OCI-LY7 (cell line): Measurements from ENCODE around the gene CSF1R. TPM values are rescaled to one million over a fixed set of nuclear protein-coding genes. Genes with fewer than 3 reads are reported as not detected.

ENCODE experiments used
- BruUV-seq: library from RNA; stranded (reverse); fragments of 400-500 nt; replicated peaks from 2 replicates; lab custom pipeline; 2021; lab: Mats Ljungman, UMichigan
- CTCF ChIA-PET: fragments of 300-600 bp; sonication (Branson Sonifier 250); formaldehyde crosslinking; loops from one replicate; lab custom pipeline; 2022; ENCODE audit warnings: antibody characterized with exemption; ENCODE audit not compliant: unreplicated experiment; lab: Charles Lee
- POLR2A ChIA-PET: fragments of 300-600 bp; sonication (Branson Sonifier 250); formaldehyde crosslinking; loops from one replicate; lab custom pipeline; 2022; ENCODE audit warnings: antibody characterized with exemption; lab: Charles Lee
- DNase-seq: peaks from one replicate; pipeline ENCODE4 v3.0.0-alpha.2; 2015; ENCODE audit warnings: low spot score
- H2AFZ ChIP-seq: fragments of 200-600 bp; sonication (generic), shearing (Covaris generic); 2 replicates; pipeline ENCODE4 v1.6.1; 2014; ENCODE audit warnings: mild to moderate bottlenecking, antibody characterized with exemption, low read length, moderate library complexity
- H3K27ac ChIP-seq: fragments of 200-600 bp; sonication (generic); 2 replicates; pipeline ENCODE4 v1.5.1; 2014; ENCODE audit warnings: mixed run types, low read depth, mild to moderate bottlenecking, moderate library complexity, low read length, inconsistent platforms; ENCODE audit not compliant: poor library complexity, severe bottlenecking
- H3K36me3 ChIP-seq: fragments of 200-600 bp; sonication (generic); 2 replicates; pipeline ENCODE4 v1.6.1; 2014; ENCODE audit warnings: mild to moderate bottlenecking, antibody characterized with exemption, low read length, moderate library complexity, mixed read lengths; ENCODE audit not compliant: insufficient read depth
- H3K4me1 ChIP-seq: fragments of 200-600 bp; sonication (generic); 2 replicates; pipeline ENCODE4 v1.5.1; 2014; ENCODE audit warnings: mild to moderate bottlenecking, low read length; ENCODE audit not compliant: insufficient read depth, poor library complexity, severe bottlenecking
- H3K4me2 ChIP-seq: fragments of 200-600 bp; sonication (generic); 2 replicates; pipeline ENCODE4 v1.6.1; 2014; ENCODE audit warnings: mild to moderate bottlenecking, low read length
- H3K4me3 ChIP-seq: fragments of 200-600 bp; sonication (generic); 2 replicates; pipeline ENCODE4 v1.5.1; 2014; ENCODE audit warnings: mild to moderate bottlenecking, low read depth, low read length; ENCODE audit not compliant: poor library complexity, severe bottlenecking
- H3K79me2 ChIP-seq: fragments of 200-600 bp; sonication (generic); 2 replicates; pipeline ENCODE4 v1.6.1; 2016; ENCODE audit warnings: low read depth, mild to moderate bottlenecking, low read length, moderate library complexity, mixed read lengths; ENCODE audit not compliant: insufficient read depth
- H3K9me2 ChIP-seq: fragments of 200-600 bp; sonication (generic); 2 replicates; pipeline ENCODE4 v1.6.1; 2016; ENCODE audit warnings: mild to moderate bottlenecking, low read length, mixed read lengths; ENCODE audit not compliant: insufficient read depth
- H3K9me3 ChIP-seq: fragments of 200-600 bp; sonication (generic); 2 replicates; pipeline ENCODE4 v1.6.1; 2014; ENCODE audit warnings: mild to moderate bottlenecking, mixed run types, low read length, mixed read lengths
- H4K20me1 ChIP-seq: fragments of 200-600 bp; sonication (generic); 2 replicates; pipeline ENCODE4 v1.6.1; 2014; ENCODE audit warnings: mild to moderate bottlenecking, antibody characterized with exemption, low read length, moderate library complexity, mixed read lengths; ENCODE audit not compliant: insufficient read depth
- CTCF ChIP-seq: fragments of 200-600 bp; sonication (generic); conservative IDR thresholded peaks from 2 replicates; pipeline ENCODE4 v1.5.1; 2014; ENCODE audit warnings: mild to moderate bottlenecking, antibody characterized with exemption, low read length, moderate library complexity, mixed read lengths
- EZH2phosphoT487 ChIP-seq: fragments of 200-600 bp; sonication (generic); IDR thresholded peaks from 2 replicates; pipeline ENCODE4 v1.6.1; 2018; ENCODE audit warnings: low read depth, borderline replicate concordance, mild to moderate bottlenecking, mixed run types, antibody characterized with exemption, low read length, moderate library complexity, mixed read lengths
- intact Hi-C: fragments of 100-400 bp; cut with micrococcal nuclease; formaldehyde crosslinking; loops from one replicate; pipeline ENCODE4 v1.10.0; 2022; ENCODE audit not compliant: unreplicated experiment
- total RNA-seq, 2 experiments: library from RNA; depleted of rRNA in 1 of 2; stranded (reverse); fragments of >200 nt in 1 of 2; shearing (Covaris generic) in 1 of 2; gene quantifications; 2 replicates each; pipeline ENCODE4 v1.2.3, GENCODE V29; 2014 to 2022

CSF1R gene
- total RNA-seq, 2 experiments from 2014 or later, result not detected

GRCh38 chr5:150134198-150134588, 47.8 kb upstream of the CSF1R start:
- no peak overlapping the region for H3K4me3 ChIP-seq
- TF ChIP-seq CTCF (no peak), EZH2phosphoT487 (no peak)
- no TSS peak for BruUV-seq
- H3K9me2 ChIP-seq, result no peaks in the 10 kb centered on the region
- H2AFZ ChIP-seq, result no peak overlapping the region
- no peak for DNase-seq
- H4K20me1 ChIP-seq, result no peaks in the 10 kb centered on the region
- POLR2A ChIA-PET, result interaction anchor here (1.7 kb wide), 1 partner anchor 11 kb away, joined by 7 read pairs; no protein-coding TSS in a partner anchor
- H3K9me3 ChIP-seq, result no peaks in the 10 kb centered on the region
- CTCF ChIA-PET, result no interaction called here
- no peaks in the 10 kb centered on the region for H3K79me2 ChIP-seq
- no peaks in the 10 kb centered on the region for H3K4me1 ChIP-seq
- H3K27ac ChIP-seq, result no peak overlapping the region
- no peak overlapping the region for H3K4me2 ChIP-seq
- intact Hi-C loops, result no loop called here
- no peaks in the 10 kb centered on the region for H3K36me3 ChIP-seq

GRCh38 chr5:150133581-150134197, 47.3 kb upstream of the CSF1R start:
- BruUV-seq, result no TSS peak
- Histone ChIP-seq H3K4me2 (no peak overlapping the region), H4K20me1 (no peaks in the 10 kb centered on the region; the same call in 1 of the 2 replicates), H2AFZ (no peak overlapping the region), H3K9me3 (no peaks in the 10 kb centered on the region), H3K79me2 (no peaks in the 10 kb centered on the region), H3K9me2 (no peaks in the 10 kb centered on the region), H3K4me1 (no peaks in the 10 kb centered on the region), H3K4me3 (no peak overlapping the region), H3K27ac (no peak overlapping the region), H3K36me3 (no peaks in the 10 kb centered on the region)
- no peak for TF ChIP-seq EZH2phosphoT487
- TF ChIP-seq CTCF, result no peak
- ChIA-PET CTCF (no interaction called here), POLR2A (interaction anchor here (1.7 kb wide), 1 partner anchor 12 kb away, joined by 7 read pairs; no protein-coding TSS in a partner anchor)
- intact Hi-C loops, result no loop called here
- no peak for DNase-seq

- no peak overlapping the region for H3K27ac ChIP-seq
- no peak overlapping the region for H3K4me3 ChIP-seq
- H3K79me2 ChIP-seq, result no peaks in the 10 kb centered on the region
- intact Hi-C loops, result no loop called here
- H3K4me2 ChIP-seq, result no peak overlapping the region
- no peak for DNase-seq
- H4K20me1 ChIP-seq, result no peaks in the 10 kb centered on the region; the same call in 1 of the 2 replicates
- H3K9me3 ChIP-seq, result no peaks in the 10 kb centered on the region
- H3K36me3 ChIP-seq, result no peaks in the 10 kb centered on the region
- no TSS peak for BruUV-seq
- H3K4me1 ChIP-seq, result no peaks in the 10 kb centered on the region
- ChIA-PET CTCF (no interaction called here), POLR2A (no interaction called here)
- TF ChIP-seq CTCF (no peak), EZH2phosphoT487 (no peak)
- no peak overlapping the region for H2AFZ ChIP-seq
- no peaks in the 10 kb centered on the region for H3K9me2 ChIP-seq
These were observed 46.4 kb upstream of the CSF1R start for GRCh38 chr5:150132740-150133139.
